Stimulated activated CD4-positive, alpha-beta T cell treated with anti-CD3 and anti-CD28 coated beads, Interleukin-2, amount 100 ng/mL, for 48 hours (primary cell): ENCODE data around the gene AHI1.

Experiments
- DNase-seq, 2 donors: peaks; one replicate each; pipeline ENCODE4 v3.0.0-alpha.2; 2020

The AHI1 gene

DNA sequence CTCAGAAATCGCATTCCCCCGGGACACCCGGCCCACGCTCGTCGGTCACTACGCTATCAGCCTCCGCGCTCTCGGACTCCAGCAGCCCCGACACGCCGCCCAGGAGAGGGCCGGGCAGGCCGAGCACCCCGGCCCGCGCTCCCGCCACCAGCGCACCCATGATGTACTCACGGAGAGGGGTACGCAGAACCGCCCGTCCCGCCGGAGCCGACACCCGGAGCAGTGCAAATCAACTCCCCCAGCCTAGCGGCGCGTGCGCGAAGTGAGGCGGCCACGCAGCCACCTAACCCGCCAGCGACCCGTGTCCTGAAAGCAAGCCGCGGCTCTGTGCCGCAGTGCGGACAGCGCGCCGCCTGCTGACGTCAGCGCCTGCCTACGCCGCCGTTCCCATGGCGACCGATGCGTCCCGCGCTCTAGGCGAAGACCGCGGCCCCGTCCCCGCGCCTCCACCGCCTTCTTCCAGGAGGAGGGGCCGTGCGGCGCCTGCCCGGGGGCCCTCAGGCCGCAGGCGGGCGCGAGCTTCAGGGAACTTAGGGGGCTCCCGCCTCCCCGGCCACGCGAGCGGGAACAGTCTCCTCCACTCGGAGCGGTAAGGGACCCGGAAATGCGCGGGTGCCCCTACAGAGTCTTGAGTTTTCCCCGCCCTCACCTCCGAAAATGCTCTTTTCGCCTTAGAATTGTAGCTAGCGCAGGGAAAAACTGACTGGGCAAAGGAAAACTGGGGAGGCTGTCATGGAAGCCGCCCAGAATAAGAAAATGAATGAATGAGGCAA, at the start of gene AHI1:
Gene AHI1, minus strand, starts transcription at position 329 of the 773 bp plus-strand sequence. CDS start 5,503 bp downstream, outside the sequence.
- peak; percentile 87 to 90 for DNase-seq

GRCh38 chr6:135546680-135547418, 49.3 kb upstream of the AHI1 start:
- DNase-seq, result no peak

- no peak for DNase-seq
Observed at GRCh38 chr6:135546206-135546605, 48.7 kb upstream of the AHI1 start.

GRCh38 chr6:135540207-135540840, 42.8 kb upstream of the AHI1 start:
- DNase-seq, result no peak

DNA sequence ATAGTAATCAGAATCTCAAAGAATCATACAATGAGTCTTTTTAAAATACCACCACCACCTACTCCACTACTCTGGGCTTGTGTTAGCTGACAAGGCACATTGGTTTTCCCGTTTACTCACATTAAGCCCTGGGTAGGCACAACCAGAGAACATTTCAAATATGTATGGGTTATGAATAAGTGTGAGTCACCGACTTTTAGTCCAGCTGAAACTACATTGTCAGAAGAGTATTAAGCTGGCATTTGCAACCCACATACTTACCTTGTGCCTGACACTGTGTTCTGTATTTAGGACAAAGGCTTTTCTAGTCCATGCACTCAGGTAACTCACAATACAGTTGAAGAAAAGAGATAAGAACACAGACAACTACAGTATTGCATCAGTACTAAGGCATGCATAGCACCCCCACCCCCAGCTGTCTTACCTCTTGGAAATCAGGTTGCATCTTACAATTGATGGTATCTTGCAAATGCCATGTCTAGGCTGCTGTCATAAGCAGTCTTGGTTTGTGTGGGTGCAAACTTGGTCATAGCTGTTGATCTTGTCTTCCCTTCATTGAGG, 40.3 kb upstream of the AHI1 start:
- peak; percentile 14 to 27 for DNase-seq

GRCh38 chr6:135535989-135536414, 38.5 kb upstream of the AHI1 start:
- DNase-seq, result peak in 1 of 2 donors; percentile 2

GRCh38 chr6:135534773-135535380, 37.3 kb upstream of the AHI1 start:
- no peak for DNase-seq

GRCh38 chr6:135532559-135532958, 35.0 kb upstream of the AHI1 start:
- DNase-seq, result no peak

- DNase-seq, result no peak
Observed at GRCh38 chr6:135531954-135532490, 34.5 kb upstream of the AHI1 start.

- no peak for DNase-seq
Observed at GRCh38 chr6:135530113-135530512, 32.6 kb upstream of the AHI1 start.

GRCh38 chr6:135527960-135528249, 30.4 kb upstream of the AHI1 start:
- no peak for DNase-seq

- no peak for DNase-seq
Observed at GRCh38 chr6:135527116-135527959, 29.8 kb upstream of the AHI1 start.

GRCh38 chr6:135525594-135525993, 28.1 kb upstream of the AHI1 start:
- no peak for DNase-seq

- DNase-seq, result no peak
Observed at GRCh38 chr6:135522965-135523692, 25.6 kb upstream of the AHI1 start.

DNA sequence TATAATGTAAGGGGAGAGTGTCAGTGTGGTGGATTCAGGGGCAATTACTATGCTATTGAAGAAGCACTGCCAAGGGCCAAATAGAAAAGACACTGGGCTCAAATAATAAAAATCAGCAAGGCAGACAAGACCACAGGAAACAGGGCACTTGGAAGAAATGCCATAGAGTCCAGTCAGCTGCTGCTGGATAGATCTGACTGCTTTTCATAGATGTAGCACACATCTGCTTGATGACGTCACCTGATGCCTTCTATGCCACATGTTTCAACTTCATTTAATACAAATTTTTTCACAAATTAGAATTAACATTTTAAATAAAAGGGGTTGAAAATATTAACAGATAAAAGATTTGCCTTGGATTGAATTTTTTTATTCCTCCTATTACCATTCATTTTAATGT, 23.9 kb upstream of the AHI1 start:
- no peak for DNase-seq

DNA sequence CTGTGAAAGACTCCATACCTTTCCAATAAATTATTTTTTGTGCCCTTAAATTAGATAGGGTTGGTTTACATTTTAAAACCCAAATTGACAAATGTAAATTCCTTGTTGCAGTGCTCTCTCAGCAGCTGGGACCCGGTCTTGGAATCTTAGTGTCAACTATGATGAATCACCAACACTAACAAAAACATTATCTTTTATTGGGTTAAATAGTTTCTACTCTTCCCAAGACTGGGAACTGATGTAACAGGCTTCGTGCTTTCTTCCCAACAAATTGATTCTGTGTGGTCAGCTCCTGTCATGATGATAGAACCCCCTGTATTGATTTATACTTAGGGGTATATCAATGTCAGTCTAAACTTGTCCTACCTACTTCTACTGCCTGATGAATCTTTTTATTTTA, 23.2 kb upstream of the AHI1 start:
- DNase-seq, result no peak

GRCh38 chr6:135519348-135519747, 21.8 kb upstream of the AHI1 start:
- DNase-seq, result no peak

GRCh38 chr6:135517527-135517926, 20.0 kb upstream of the AHI1 start:
- no peak for DNase-seq

- DNase-seq, result no peak
Observed at GRCh38 chr6:135514706-135515105, 17.2 kb upstream of the AHI1 start.

GRCh38 chr6:135506270-135506997, 8.9 kb upstream of the AHI1 start:
- DNase-seq, result no peak

- no peak for DNase-seq
Observed at GRCh38 chr6:135505648-135506047, 8.1 kb upstream of the AHI1 start.
